Panc1 (cell line): Measurements from ENCODE around the gene AFF3. TPM values are rescaled to one million over a fixed set of nuclear protein-coding genes. Genes with fewer than 3 reads are reported as not detected.

Source experiments
- ATAC-seq: fragments of 200-7000 bp; cut with Tn5 transposase; 2 replicates; pipeline ENCODE4 v1.9.1; 2020; ENCODE audit warnings: mild to moderate bottlenecking, moderate library complexity
- BruUV-seq: library from RNA; stranded (reverse); fragments of 400-500 nt; replicated peaks from 2 replicates; lab custom pipeline; 2021; lab: Mats Ljungman, UMichigan
- CTCF ChIA-PET: fragments of 300-600 bp; sonication (Branson Sonifier 250); formaldehyde crosslinking; loops from one replicate; lab custom pipeline; 2022; ENCODE audit warnings: antibody characterized with exemption; lab: Charles Lee
- POLR2A ChIA-PET: fragments of 300-600 bp; sonication (Branson Sonifier 250); formaldehyde crosslinking; loops from one replicate; lab custom pipeline; 2022; ENCODE audit warnings: antibody characterized with exemption; lab: Charles Lee
- DNase-seq: peaks from one replicate; pipeline ENCODE4 v3.0.0-alpha.2; 2010; ENCODE audit warnings: low read depth, low spot score
- H3K27ac ChIP-seq: 2 replicates; pipeline ENCODE4 v1.5.1; 2011; ENCODE audit warnings: mild to moderate bottlenecking, low read length, inconsistent platforms
- H3K27me3 ChIP-seq: fragments of 200-500 bp; sonication (Bioruptor generic); 2 replicates; pipeline ENCODE4 v1.6.0; 2014; ENCODE audit warnings: low read length, inconsistent platforms; ENCODE audit not compliant: control insufficient read depth, insufficient read depth
- H3K36me3 ChIP-seq: fragments of 200-500 bp; sonication (Bioruptor generic); 2 replicates; pipeline ENCODE4 v1.5.1; 2014; ENCODE audit warnings: inconsistent platforms, mild to moderate bottlenecking, low read length, moderate library complexity; ENCODE audit not compliant: control insufficient read depth, insufficient read depth
- H3K4me1 ChIP-seq: 2 replicates; pipeline ENCODE4 v1.5.1; 2011; ENCODE audit warnings: inconsistent platforms, mild to moderate bottlenecking, low read length, moderate library complexity; ENCODE audit not compliant: control insufficient read depth, insufficient read depth
- H3K4me3 ChIP-seq, 2 experiments: 2 replicates each; pipeline ENCODE4 v1.5.1; 2011 to 2012; ENCODE audit warnings: low read depth in 2 of 2, low read length in 2 of 2, mild to moderate bottlenecking in 2 of 2, inconsistent platforms in 1 of 2, moderate library complexity in 1 of 2
- H3K9me3 ChIP-seq: fragments of 200-500 bp; sonication (Bioruptor generic); 2 replicates; pipeline ENCODE4 v1.5.1; 2014; ENCODE audit warnings: low read depth, mild to moderate bottlenecking, inconsistent platforms, low read length, moderate library complexity; ENCODE audit not compliant: control insufficient read depth, insufficient read depth
- CTCF ChIP-seq: fragments of 450-650 bp; IDR thresholded peaks from 2 replicates; pipeline ENCODE4 v1.5.1; 2017; ENCODE audit warnings: mild to moderate bottlenecking
- POLR2AphosphoS5 ChIP-seq: IDR thresholded peaks from 2 replicates; pipeline ENCODE4 v1.6.1; 2012; ENCODE audit warnings: mild to moderate bottlenecking, low read depth, low read length, moderate library complexity
- REST ChIP-seq, 2 experiments: IDR thresholded peaks; 2 replicates each; pipeline ENCODE4 v1.6.1; 2011 to 2012; ENCODE audit warnings: low read depth in 2 of 2, control low read depth in 1 of 2, low read length in 1 of 2, mild to moderate bottlenecking in 1 of 2, moderate library complexity in 1 of 2; ENCODE audit not compliant: insufficient read depth in 1 of 2
- SIN3A ChIP-seq: IDR thresholded peaks from 2 replicates; pipeline ENCODE4 v1.6.1; 2012; ENCODE audit warnings: low read depth, mild to moderate bottlenecking, low read length, moderate library complexity, borderline replicate concordance; ENCODE audit not compliant: insufficient read depth
- TCF7L2 ChIP-seq: IDR thresholded peaks from 2 replicates; pipeline ENCODE4 v1.6.1; 2011; ENCODE audit warnings: mild to moderate bottlenecking, low read depth, low read length, inconsistent platforms
- in situ Hi-C: cut with HindIII; loops from 2 replicates; pipeline ENCODE4 v1.10.0; 2016; ENCODE audit warnings: low sequenced_read_pairs, low pct_unique_long_range_greater_than_20kb
- intact Hi-C: fragments of 100-400 bp; cut with micrococcal nuclease; formaldehyde crosslinking; loops from one replicate; pipeline ENCODE4 v1.10.0; 2022; ENCODE audit not compliant: unreplicated experiment
- total RNA-seq: library from RNA; stranded (reverse); gene quantifications from one replicate; pipeline ENCODE4 v1.2.1, GENCODE V29; 2021; ENCODE audit not compliant: unreplicated experiment

The AFF3 gene
- total RNA-seq, 1 experiment from 2014 or later, result 2.2 TPM

- no peak for TF ChIP-seq REST (IDR thresholded peaks at IDR 0.05; ENCODE audit: insufficient read depth in 1 of 2, low read depth in 2 of 2, low read length in 1 of 2)
- no peak for TF ChIP-seq POLR2AphosphoS5
- TF ChIP-seq SIN3A, result no peak
- TF ChIP-seq TCF7L2, result no peak
- TF ChIP-seq CTCF, result no peak
- Histone ChIP-seq H3K36me3 (no peaks in the 10 kb centered on the region), H3K27ac (no peak overlapping the region), H3K27me3 (peaks cover 4% of the 10 kb centered on the region), H3K4me1 (no peaks in the 10 kb centered on the region), H3K4me3 (no peak overlapping the region), H3K9me3 (no peaks in the 10 kb centered on the region)
- POLR2A ChIA-PET, result no interaction called here
- intact Hi-C loops (no loop called here), in situ Hi-C loops (no loop called here)
- ATAC-seq (no peak), DNase-seq (no peak)
- CTCF ChIA-PET, result no interaction called here
- BruUV-seq, result no TSS peak
Measured at GRCh38 chr2:99856119-99856518, 286.3 kb downstream of the AFF3 start.

- H3K27me3 ChIP-seq, result peaks cover 4% of the 10 kb centered on the region
- in situ Hi-C loops, result no loop called here
- no peak overlapping the region for H3K4me3 ChIP-seq
- no peak overlapping the region for H3K27ac ChIP-seq
- intact Hi-C loops, result no loop called here
- DNase-seq, result no peak
- H3K36me3 ChIP-seq, result no peaks in the 10 kb centered on the region
- no peak for ATAC-seq
- H3K4me1 ChIP-seq, result no peaks in the 10 kb centered on the region
- ChIA-PET CTCF (no interaction called here), POLR2A (no interaction called here)
- H3K9me3 ChIP-seq, result no peaks in the 10 kb centered on the region
- no TSS peak for BruUV-seq
- no peak for TF ChIP-seq SIN3A
- no peak for TF ChIP-seq REST (IDR thresholded peaks at IDR 0.05; ENCODE audit: insufficient read depth in 1 of 2, low read depth in 2 of 2, low read length in 1 of 2)
- no peak for TF ChIP-seq CTCF
- no peak for TF ChIP-seq POLR2AphosphoS5
- TF ChIP-seq TCF7L2, result no peak
Measured at GRCh38 chr2:99854236-99854852, 288.0 kb downstream of the AFF3 start.
